Measurements from ENCODE around the gene KCNC2.

Gene KCNC2

DNA sequence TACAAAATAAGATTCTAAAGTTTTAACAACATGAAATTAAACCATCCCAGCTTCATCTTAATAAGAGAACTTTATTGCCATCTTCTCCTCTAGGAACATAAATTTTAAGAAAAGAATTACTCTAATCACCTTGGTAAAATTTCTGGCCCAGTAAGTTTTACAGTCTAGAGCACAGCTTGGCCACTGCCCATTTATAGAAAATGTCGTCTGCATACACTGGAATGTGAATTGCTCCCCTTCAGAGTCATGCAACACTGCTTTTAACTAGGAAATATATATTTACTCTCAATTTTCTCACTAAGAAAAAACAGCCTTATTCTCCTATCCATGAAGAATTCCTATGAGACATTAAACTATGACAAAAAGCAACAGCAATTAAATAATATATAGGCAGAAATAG, 48.2 kb downstream of the KCNC2 start:
- no peak for DNase-seq (ENCODE audit: low spot score)

DNA sequence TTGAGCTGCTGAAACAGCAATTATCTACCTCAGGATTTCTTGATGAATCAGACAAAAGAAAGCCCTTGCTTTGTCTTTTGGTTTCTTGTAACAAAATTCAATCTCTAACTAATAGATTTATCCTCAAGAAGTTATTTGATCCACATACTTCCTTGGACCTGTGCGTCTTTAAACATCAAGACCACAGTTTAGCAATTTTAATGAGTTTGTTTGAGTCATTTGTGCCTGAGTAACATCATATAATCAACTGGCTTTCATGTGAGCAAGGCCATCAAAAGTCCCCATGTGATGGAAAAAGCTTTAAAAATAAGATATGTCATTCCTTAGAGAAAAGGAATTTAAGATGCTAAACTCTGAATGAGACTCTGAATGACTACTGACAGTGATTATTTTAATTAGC, 52.3 kb downstream of the KCNC2 start:
- DNase-seq (ENCODE audit: low spot score): no peak

DNA sequence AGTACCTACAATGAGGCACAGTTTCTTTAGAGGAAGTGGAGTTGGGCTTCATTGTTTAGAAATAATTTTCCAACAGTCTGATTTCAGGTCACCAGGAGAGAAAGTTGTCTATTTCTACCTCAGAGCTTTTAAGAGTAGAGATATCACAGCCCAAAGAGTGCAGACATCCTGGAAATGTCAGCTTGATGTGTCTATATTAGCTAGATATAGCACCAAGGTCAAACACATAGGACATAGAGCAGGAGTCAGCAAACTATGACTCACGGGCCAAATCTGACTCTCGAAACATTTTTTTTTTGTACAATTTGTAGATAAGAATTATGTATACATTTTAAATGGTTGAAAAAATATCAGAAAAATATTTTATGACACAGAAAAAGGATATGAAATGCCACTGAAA, 53.7 kb downstream of the KCNC2 start:
- no peak for DNase-seq (ENCODE audit: low spot score)

DNA sequence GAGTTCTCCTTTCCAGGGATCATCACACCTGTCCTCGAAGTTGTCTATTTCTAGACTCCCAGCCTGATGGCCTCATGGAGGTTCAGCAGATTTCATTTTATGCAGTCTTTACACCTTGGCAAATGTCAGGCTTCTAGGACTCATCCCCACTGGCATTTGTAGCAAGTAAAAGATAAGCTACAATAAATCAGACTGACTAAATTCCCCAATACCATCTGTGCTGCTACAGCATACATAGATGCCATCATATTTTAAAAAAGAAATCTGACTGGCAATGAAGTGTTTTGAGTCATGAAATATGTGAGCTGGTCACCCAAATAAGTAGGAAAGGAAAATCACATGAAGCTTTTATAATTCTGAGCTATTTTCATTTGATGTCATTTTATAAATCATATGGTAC, 55.3 kb downstream of the KCNC2 start:
- DNase-seq (ENCODE audit: low spot score): no peak

DNA sequence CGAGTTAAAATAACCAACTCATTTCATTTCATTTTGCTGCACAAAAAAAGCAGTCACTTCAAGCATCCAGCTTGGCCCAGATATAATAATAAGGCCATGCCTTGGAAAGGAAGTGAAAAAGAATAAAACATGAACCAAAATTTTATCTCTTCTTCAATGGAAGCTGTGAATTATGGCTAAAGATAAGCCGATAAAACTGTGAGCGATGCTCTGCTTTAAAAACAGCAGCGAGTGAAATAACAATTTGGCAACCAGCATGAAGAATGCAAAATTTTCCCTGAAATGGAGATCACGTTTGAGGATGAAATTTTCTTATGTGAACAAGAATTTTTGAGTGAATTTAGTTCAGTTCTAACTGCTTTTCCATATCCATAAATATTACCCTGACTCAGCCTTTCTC, 70.4 kb downstream of the KCNC2 start:
- DNase-seq (ENCODE audit: low spot score): no peak

DNA sequence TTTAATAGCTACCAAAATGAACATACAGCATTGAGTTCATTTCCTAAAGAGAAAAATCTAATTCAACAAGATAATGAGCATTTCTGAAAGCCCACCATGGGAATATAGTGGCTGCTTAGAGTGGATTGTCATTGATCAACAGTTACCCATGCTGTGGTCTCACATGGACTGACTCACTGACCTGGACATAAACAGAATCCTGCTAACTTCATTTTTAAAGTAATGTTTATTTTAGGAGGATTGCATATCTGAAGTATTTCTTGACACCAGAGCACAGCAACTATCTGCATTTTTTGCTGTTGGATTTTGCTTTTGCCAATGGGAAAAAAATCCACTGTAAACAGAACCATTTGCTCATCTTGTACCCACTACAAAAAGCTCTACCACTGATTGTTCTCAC, 71.7 kb downstream of the KCNC2 start:
- no peak for DNase-seq (ENCODE audit: low spot score)

DNA sequence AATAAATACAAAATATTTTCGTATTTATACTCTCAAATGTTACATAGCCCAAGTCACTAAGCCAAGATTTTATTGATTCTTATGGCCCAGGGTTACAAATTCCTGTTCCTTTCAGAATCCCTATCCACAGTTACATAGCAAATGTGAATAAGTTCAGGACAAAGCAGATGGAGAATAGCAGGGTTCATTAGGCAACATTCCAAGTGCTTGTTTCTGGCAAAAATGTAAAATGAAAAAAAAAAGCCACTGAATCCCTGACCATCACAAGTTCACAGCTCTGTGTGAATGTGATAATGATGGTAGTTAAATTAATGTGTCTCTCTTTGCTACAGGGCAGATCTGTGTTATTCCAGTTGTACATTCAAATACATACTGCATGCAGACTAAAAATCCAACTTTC, 74.6 kb downstream of the KCNC2 start:
- no peak for DNase-seq (ENCODE audit: low spot score)

DNA sequence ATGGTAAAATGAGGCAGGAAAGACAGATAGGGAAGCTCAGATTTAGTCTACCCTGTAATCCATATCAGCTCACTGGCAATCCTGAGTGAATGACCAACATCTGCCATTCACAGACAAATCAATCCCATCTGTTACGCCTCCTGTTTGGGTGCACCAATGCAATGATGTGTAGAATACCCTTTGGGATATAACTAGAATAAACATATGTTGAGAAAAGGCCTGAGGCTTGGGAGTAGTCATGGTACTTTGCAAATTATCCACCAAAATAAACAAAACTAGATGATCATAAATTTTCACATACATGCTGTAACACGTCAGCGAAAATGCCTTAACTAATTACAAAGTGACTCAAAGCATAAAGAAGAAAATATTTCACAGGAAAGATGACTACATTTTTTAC, 78.8 kb downstream of the KCNC2 start:
- no peak for DNase-seq (ENCODE audit: low spot score)

DNA sequence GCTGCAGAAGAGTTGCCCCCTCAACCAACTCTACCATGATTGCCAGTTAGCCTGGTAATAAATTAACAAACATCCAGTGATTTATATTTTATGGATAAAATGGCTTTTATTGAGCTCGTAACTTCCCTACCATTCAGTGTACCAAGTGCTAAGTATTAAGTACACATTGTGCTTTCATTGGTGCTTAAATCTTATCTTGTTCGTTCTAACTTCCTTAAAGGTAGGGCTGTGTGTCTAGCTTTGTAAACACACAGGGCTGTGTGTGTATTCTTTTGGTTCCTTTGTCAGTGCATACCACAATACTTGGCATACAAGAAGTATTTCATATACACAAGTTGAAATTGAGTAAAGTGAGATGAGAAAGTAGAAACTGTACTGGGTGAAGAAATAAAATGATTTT, 80.4 kb downstream of the KCNC2 start:
- no peak for DNase-seq (ENCODE audit: low spot score)

DNA sequence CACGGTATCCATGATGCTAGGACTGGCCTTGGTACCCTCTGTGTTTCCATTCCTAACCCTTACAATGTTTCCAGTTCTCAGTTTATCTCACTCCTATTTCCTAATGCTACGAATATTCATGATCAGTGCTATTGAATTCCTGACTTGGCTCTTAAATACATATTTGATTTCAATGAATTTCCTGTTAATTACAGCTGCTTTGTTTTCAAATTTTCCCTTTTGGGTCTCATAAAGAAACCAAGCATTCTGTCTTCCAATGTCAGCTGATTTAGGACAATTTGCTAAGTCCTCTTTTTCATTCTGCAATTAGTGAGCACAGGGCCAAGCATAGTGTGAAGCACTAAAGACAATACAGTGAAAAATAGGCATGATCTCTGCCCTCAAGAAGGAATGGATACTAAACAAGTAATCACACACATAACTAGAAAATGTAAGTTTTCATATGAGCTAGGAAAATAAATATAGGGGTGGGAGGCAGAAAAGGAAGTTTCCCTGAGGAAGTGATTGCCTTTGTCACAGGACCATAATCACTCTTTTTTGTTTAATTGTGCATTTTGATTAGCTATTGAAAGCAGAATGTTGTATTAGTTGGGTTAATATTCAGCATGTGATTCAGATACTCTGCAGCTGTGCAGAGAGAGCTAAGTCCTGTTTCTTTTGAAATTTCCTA, 88.5 kb downstream of the KCNC2 start:
- no peak for DNase-seq (ENCODE audit: low spot score)

DNA sequence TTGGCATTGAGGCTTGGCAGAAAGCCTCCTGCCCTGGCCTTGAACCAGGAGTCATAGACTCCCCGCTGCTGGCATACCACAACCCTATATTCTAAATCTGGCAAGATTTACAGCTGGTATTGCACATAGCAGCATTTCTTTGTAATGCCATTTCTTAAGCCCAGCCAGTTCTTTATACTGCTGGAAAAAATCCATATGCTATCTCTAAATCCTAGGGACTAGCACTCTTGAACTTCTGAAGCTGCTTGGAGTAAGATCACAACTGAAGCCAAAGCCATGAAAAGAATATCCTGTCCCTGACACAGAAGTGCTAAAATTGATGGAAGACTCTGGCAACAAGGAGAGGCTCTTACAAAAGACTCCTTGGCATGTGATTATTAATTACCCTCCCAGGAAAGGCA, 89.3 kb downstream of the KCNC2 start:
- DNase-seq (ENCODE audit: low spot score): no peak

DNA sequence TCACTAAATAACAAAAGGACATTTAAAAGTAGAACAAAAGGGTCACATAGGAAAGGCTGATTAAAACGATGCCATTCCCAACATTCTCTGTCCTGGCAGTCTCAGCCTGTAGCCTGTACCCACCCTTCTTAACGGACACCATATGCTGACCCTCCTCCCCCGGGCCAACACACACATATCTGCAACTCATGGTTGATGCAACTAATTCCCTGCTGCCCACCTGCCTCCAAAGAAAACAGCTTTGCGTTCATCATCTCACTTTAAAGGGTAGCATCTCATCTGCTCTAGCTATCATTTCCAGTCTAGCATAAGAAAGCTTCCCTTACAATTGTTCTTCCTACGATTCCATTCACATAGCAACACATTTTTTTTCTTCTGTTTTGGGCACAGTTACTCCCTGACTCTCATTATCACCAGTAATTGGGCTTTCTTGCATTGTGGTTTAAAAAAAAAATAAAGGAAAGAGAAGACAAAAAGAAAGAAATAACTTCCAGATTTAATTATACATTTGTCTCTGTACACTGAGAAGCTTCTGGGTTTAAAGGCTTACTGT, 92.9 kb downstream of the KCNC2 start:
- DNase-seq (ENCODE audit: low spot score): no peak

DNA sequence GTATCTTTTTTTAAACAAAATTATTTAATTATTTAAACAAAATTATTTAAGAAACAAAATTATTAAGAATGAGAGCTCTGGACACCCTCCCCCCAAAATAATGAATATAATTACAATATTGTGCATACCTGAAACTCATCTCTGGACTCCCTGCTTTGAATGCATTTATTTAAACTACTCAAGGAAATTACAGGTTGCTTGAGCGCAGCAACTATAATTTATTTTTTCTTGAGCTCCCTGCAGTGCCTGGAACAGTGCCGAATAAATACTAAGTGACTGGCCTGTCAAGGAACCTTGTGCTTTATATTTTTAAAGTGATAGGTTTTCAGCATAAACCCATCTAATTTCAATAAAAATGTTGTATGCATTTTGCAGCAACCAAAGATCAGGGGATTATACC, 93.9 kb downstream of the KCNC2 start:
- no peak for DNase-seq (ENCODE audit: low spot score)

DNA sequence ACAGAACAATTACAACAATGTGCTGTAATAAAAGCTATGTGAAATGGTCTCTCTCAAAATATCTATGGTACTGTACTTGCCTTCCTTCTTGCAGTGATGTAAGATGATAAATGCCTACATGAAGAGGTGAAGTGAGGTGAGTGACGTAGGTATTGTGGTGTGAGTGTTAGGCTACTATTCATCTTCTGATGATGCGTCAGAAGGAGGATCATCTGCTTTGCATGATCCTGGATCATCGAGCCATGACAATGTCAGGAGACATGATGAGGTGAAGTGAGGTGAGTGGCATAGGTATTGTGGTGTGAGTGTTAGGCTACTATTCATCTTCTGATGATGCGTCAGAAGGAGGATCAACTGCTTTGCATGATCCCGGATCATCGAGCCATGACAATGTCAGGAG, 105.8 kb downstream of the KCNC2 start:
- DNase-seq (ENCODE audit: low spot score): peak; percentile 57

DNA sequence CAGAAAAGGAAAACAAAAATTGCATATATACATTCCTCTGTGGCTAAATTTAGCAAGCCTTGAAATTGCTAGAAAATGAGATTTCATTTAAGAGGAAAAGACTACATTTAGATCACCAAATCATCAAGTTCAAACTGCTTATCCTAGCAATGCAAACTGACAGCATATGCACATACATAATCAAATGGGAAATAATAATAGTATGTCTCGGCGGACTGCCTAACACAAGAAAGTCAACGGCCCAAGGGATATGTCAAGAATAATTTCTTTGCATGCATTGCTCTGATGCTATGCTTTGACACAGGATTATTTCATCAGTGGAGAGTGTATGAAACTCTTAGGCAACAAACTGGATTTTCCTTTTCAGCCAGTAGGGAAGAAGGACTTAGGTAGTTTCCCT, 107.9 kb downstream of the KCNC2 start:
- DNase-seq (ENCODE audit: low spot score): no peak

DNA sequence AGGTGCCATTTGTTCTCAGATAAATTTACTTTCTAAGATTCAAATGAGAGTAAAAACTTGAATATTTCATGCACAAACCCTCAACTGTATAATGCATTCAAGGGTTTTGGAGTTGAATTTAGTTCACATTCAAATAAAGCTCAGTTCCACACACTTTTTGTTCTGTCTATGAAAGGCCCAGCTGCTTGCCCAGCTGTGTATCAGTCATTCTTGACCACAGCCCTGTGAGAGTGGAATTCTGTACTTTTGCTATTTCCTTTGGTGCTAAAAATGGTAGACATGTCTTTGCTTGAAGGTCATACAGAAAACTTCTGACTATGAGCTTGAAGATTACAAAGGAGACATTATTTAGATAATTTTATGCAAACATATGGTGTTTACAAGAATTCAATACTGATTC, 110.4 kb downstream of the KCNC2 start:
- no peak for DNase-seq (ENCODE audit: low spot score)

DNA sequence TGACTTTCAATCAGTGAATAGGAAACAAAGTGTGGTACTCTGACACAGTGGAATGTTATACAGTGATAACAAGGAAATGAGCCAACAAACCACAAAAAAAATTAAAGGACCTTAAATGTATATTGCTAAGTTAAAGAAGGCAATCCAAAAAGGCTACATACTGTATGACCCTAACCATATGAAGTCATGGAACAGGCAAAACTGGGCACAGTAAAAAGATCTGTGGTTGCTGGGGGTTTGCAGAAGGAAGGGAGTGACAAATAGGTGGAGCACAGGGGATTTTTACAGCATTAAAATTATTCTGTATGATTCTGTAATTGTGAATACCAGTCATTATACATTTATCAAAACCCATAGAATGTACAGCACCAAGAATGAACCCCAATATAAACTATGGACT, 112.6 kb downstream of the KCNC2 start:
- no peak for DNase-seq (ENCODE audit: low spot score)

DNA sequence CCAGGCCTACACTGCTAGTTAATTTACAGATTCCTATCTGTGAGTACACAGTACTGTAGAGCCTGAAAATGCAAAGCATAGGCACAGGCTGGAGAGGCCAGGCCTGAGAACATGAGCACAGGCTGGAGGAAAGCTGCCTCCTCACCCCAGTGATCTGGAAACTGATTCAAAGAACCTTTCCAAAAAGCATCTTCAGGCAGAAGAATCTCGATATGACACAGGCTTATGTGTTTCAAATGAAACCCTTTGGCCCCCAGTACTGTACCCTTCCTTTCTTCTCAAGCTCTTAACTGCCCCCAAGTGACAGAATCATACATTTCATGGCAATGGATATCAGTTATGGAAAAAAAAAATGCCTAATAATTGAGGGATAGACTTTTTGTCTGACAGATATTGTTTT, 122.0 kb downstream of the KCNC2 start:
- DNase-seq (ENCODE audit: low spot score): peak; percentile 9

DNA sequence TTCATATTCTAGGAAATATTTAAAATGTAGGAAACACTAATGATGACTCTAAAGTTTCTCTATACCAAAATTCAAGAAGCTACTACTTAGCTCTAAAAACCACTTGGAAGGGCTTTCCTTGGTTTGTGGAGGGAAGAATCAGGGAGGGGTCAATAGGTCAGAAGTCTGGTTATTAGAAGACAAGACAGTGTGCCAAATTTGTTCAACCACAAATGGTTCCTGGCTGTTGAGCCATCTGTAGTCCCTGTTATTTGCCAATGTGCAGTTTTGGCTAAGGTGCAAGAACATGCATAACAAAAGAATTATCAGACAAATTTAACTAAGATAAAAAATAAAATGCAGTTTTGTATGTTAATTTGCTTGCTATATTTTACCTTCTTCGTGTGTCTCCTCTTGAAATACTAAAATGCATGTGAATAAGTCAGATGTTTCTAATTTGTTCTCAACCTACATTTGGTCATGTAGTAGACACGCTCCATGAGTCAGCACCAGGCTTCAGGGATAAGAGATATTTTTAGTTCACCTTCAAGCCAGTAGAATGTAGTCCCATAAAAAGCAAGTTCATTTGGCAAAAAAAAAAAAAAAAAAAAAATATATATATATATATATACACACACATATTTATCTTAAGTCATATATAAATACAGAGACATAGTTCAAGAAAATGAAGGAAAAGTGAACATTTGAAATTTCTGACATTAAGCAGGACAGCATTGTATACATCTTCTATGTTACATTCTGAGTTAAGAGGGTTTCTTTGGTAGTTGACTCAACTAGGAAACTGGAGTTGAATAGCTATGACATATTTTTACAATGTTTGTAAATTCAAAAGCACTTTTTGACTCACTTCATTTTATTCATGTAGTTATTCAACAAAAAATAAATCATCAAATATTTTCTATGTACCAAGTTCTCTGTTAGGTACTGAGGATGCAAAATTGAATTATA, 123.3 kb downstream of the KCNC2 start:
- DNase-seq (ENCODE audit: low spot score): no peak

DNA sequence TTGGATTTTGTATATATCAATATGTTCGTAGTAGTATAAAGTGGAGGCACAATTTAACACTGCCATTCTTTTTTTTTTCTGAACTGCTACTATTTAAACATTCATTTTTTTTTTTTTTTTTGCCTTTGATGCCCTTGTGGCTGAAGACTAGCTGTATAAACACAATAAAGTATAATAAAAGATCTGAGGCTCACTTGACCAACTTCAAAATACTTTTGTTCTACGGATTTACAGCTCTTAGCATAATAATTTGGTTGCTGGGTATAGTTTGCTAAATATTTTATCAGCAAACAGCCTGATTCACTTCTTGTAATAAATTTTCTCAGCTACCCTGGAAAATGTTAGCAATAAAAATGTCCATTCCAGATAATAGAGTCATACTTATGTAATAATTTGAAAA, 128.3 kb downstream of the KCNC2 start:
- DNase-seq (ENCODE audit: low spot score): no peak

DNA sequence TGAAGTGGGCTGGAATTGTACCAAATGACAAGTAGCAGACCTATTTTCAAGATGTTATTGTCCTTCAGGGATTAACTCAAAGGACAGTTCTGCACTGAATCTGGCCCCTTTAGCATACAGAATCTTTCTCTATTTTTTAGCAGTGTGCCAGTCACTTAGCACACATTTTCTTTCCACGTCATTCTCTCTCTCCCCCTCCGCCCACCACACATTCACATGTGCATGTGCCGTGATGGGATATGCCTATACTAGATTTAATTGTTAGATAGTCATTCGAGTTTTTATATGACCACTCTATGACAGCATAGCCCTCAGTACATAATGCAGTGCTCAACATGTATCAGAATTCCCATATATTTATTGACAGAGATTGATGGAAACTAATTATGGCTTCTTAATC, 129.1 kb downstream of the KCNC2 start:
- no peak for DNase-seq (ENCODE audit: low spot score)

DNA sequence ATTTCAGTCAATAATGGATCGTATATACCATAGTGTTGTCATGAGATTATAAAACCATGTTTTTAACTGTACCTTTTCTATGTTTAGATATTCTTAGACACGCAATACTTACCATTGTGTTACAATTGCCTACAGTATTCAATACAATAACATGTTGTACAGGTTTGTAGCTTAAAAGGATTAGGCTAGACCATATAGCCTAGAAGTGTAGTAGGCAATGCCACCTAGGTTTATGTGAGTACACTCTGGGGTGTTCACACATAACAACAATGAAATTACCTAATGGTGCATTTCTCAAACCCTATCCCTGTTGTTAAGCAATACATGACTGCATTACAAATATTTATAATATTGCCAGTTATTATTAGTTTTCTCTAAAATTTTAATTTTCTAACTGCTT, 144.2 kb downstream of the KCNC2 start:
- no peak for DNase-seq (ENCODE audit: low spot score)

DNA sequence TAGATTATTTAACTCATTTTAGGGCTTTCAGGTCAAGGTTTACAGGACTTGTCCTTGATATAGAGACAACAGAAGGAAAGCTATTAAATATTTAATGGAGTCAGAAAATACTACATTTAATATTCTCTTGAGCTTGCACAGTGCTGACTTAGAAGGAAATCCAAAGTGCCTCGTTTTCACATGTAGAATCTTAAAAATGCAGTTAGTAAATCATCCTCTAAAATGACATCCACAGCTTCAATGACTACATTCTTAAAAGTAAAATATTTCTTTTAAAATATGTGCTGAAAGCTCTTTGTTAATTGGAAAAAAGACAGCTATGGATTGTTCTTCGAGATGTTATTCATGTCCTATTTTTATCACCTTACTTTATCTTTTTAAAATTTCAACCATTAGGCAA, 146.9 kb downstream of the KCNC2 start:
- no peak for DNase-seq (ENCODE audit: low spot score)

Data from kidney tubule cell (primary cell).